AG08396 (cell line): Measurements from ENCODE around the gene PMM2.
"Not testable (repeated sequence)": the region's sequence is repeated elsewhere in the genome, so short reads cannot be mapped to it uniquely, and the experiment has no call there.

Experiments
- DNase-seq: peaks from one replicate; pipeline ENCODE4 v3.0.0; 2012; ENCODE audit warnings: low spot score, mixed read lengths

Gene PMM2

DNA sequence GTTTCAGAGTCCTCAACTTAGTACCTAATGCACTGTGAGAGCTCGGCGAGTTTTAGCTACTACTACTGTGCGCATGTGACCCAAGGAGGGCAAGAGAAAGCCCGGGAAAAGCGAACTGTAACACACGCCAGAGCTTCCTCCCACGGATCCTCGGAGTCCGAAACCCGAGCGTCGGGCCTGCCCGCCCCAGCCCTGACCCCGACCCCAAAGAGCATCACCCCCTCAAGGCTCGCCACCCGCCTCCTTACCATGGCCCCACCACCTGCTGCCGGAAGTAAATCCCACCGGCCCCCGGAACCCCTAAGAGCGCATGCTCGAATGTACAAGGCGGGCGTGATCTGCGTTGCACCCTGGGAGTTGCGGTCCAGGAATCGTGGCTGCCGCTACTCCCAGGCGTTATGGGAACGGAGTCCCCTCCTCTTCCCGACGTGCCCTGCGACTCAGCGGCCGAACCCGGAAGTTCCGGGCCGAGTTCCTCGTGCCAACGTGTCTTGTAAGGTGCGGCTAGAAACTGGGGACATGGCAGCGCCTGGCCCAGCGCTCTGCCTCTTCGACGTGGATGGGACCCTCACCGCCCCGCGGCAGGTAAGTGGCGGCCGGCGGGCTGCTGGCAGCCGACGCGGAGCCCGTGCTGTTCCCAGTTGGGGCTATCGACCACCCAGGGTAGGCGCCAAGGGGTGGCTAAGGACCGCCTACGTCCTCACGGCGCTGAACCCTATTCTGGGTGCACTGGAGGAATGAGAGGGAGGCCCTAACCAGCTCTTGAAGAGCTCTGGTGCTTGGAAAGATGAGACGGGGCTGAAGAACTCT, at the start of gene PMM2, which contains the start of gene TMEM186:
Gene PMM2, plus strand, starts transcription at position 476 of the 810 bp plus-strand sequence. Its CDS starts 44 bp downstream, at position 520.
Gene TMEM186, minus strand, starts transcription at position 276 of the 810 bp plus-strand sequence. Its CDS starts 25 bp downstream, at position 251.
- peak; percentile 98 for DNase-seq

GRCh38 chr16:8748944-8749343, 48.7 kb upstream of the PMM2 start:
- DNase-seq: not testable (repeated sequence)

- peak; percentile 67 for DNase-seq
Measured at GRCh38 chr16:8751481-8752311, 45.9 kb upstream of the PMM2 start.

- no peak for DNase-seq
Measured at GRCh38 chr16:8752706-8753105, 44.9 kb upstream of the PMM2 start.

GRCh38 chr16:8753416-8754054, 44.1 kb upstream of the PMM2 start:
- no peak for DNase-seq

- no peak for DNase-seq
Measured at GRCh38 chr16:8756755-8757154, 40.9 kb upstream of the PMM2 start.

- DNase-seq: no peak
Measured at GRCh38 chr16:8758022-8758421, 39.6 kb upstream of the PMM2 start.

GRCh38 chr16:8760021-8760420, 37.6 kb upstream of the PMM2 start:
- DNase-seq: no peak

- no peak for DNase-seq
Measured at GRCh38 chr16:8761078-8761477, 36.6 kb upstream of the PMM2 start.

- DNase-seq: no peak
Measured at GRCh38 chr16:8762254-8762653, 35.4 kb upstream of the PMM2 start.

GRCh38 chr16:8763083-8763482, 34.6 kb upstream of the PMM2 start:
- no peak for DNase-seq

DNA sequence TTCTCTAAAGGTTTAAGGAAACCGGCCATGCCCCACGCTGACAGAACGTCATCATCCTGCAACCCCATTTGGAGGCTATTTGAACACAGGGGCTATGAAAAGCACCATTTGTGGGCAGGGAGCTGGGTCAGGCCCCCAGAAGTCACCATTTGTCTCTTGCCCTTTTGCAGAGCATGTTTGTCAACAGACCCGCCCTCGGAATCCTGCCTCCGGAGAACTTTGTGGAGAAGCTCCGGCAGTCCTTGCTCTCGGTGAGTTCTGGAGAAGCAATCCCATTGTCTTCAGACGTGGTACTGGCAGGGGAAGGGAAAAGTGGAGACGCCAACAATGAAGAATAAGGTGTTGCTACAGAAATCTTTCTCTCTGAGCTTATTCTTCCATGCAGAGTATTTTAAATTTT, 33.7 kb upstream of the PMM2 start:
- no peak for DNase-seq

GRCh38 chr16:8764525-8765250, 33.0 kb upstream of the PMM2 start:
- DNase-seq: no peak

GRCh38 chr16:8767176-8767575, 30.5 kb upstream of the PMM2 start:
- DNase-seq: no peak

DNA sequence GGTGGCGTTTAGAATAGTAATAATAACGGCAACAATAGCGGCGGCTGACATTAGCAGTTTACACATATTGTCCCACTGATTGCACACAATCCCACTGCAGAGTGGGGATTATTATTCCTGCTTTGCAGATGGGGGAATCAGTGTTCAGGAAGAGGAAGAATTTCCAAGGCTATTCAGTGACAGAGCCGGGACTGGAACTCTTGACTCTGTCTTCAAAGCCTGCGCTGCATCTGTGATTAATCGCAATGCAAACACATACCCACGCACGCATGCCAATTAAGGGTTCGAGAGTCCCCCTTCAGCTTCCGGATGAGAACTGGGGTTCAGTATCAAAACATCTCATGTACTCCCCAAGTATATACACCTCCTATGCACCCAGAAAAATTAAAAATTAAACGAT, 29.4 kb upstream of the PMM2 start:
- no peak for DNase-seq

GRCh38 chr16:8768692-8769091, 28.9 kb upstream of the PMM2 start:
- no peak for DNase-seq

- DNase-seq: no peak
Measured at GRCh38 chr16:8773537-8773936, 24.1 kb upstream of the PMM2 start.

- no peak for DNase-seq
Measured at GRCh38 chr16:8774208-8774607, 23.4 kb upstream of the PMM2 start.

GRCh38 chr16:8775359-8775758, 22.3 kb upstream of the PMM2 start:
- no peak for DNase-seq

DNA sequence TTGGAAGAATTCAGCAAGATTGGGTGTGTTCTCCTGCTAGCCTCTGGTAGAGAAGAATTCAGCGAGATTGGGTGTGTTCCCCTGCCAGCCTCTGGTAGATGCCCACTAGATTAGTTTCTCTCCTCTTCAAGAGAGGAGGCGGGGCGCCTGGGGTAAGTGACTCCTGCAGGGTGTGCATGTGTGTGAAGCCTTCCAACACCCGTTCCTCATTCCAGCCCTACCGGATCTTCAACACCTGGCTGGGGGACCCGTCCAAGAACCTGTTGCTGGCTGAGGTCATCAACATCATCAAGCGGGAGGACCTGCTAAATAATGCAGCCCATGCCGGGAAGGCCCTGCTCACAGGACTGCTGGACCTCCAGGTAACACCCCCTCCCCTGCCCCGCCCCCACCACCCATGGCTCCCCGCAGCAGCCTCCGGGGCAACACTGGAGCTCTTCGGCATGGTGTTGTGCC, 21.5 kb upstream of the PMM2 start:
- no peak for DNase-seq

DNA sequence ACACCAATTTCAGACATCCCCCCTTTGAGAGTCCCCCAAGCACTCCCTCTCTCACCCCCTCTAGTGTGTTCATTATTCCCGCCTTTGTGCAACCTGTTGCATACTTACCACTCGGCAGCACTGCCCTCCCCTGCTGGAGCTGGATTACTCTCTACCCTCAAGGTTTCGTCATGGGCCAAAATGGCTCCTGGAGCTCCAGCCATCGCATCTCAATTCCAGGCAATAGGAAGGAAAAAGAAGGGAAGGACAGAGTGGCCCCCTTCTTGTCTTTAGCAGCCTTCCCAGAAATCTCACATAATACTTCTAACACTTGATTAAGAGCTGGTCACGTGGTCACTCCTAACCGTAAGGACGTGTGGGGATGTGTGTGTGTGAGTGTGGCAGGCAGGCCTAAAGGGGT, 20.4 kb upstream of the PMM2 start:
- no peak for DNase-seq

DNA sequence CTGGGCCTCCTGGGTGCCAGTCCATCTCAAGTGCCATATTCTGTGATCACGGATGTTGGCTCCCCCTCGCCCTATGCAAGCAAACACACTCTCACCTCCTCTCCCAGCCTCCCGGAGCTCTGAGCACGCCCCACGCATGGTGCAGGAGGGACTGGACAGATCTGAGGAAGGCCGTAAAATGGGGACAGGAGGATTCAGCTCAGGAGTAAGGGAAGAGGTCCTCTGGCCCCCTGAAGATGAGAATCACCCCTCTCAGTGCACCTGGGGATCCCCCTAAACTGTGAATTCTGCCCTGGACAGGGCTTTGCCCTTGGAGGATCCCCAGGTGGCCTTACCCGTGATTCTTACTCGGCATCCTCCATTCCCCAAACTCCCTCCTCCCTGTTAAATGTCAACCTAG, 15.8 kb upstream of the PMM2 start:
- DNase-seq: no peak
